Loucy (cell line): ENCODE results near the gene TTC7B.

Experiments used
- CTCF ChIP-seq: fragments of 200-600 bp; sonication (generic); conservative IDR thresholded peaks from 2 replicates; pipeline ENCODE4 v1.5.1; 2014; ENCODE audit warnings: mild to moderate bottlenecking, antibody characterized with exemption, low read length
- EZH2phosphoT487 ChIP-seq: fragments of 200-600 bp; IDR thresholded peaks from 2 replicates; pipeline ENCODE4 v1.6.1; 2018; ENCODE audit warnings: antibody characterized with exemption, mild to moderate bottlenecking, moderate library complexity, borderline replicate concordance

GRCh38 chr14:90849787-90850444, 33.7 kb upstream of the TTC7B start:
- TF ChIP-seq EZH2phosphoT487 (no peak), CTCF (no peak)
